Activated naive CD8-positive, alpha-beta T cell treated with anti-CD3 and anti-CD28 coated beads, Interleukin-2, amount 50 U/mL, for 16 hours (primary cell): Measurements from ENCODE around the gene PRKCZ.

Source experiments
- DNase-seq: peaks from one replicate; pipeline ENCODE4 v3.0.0-alpha.2; 2020; ENCODE audit warnings: low read depth, low spot score

Gene PRKCZ

GRCh38 chr1:2061065-2061778, 11.0 kb downstream of the PRKCZ start:
- DNase-seq = no peak

- no peak for DNase-seq
Observed at GRCh38 chr1:2065699-2066098, 15.5 kb downstream of the PRKCZ start.

GRCh38 chr1:2067393-2067792, 17.2 kb downstream of the PRKCZ start:
- DNase-seq = no peak

- no peak for DNase-seq
Observed at GRCh38 chr1:2067981-2068380, 17.8 kb downstream of the PRKCZ start.

GRCh38 chr1:2068951-2069350, 18.7 kb downstream of the PRKCZ start:
- no peak for DNase-seq

GRCh38 chr1:2070016-2070415, 19.8 kb downstream of the PRKCZ start:
- DNase-seq = no peak

- DNase-seq = no peak
Observed at GRCh38 chr1:2070800-2071530, 20.8 kb downstream of the PRKCZ start.

- no peak for DNase-seq
Observed at GRCh38 chr1:2072109-2072806, 22.0 kb downstream of the PRKCZ start.

- no peak for DNase-seq
Observed at GRCh38 chr1:2072891-2073290, 22.7 kb downstream of the PRKCZ start.

GRCh38 chr1:2073382-2074230, 23.4 kb downstream of the PRKCZ start:
- no peak for DNase-seq

GRCh38 chr1:2074396-2074795, 24.2 kb downstream of the PRKCZ start:
- DNase-seq = no peak

GRCh38 chr1:2074944-2075740, 24.9 kb downstream of the PRKCZ start:
- no peak for DNase-seq

GRCh38 chr1:2076826-2077225, 26.6 kb downstream of the PRKCZ start:
- DNase-seq = no peak

- DNase-seq = no peak
Observed at GRCh38 chr1:2078170-2078569, 28.0 kb downstream of the PRKCZ start.

GRCh38 chr1:2079396-2080085, 29.3 kb downstream of the PRKCZ start:
- no peak for DNase-seq

- DNase-seq = no peak
Observed at GRCh38 chr1:2080140-2080539, 29.9 kb downstream of the PRKCZ start.

GRCh38 chr1:2080884-2081283, 30.7 kb downstream of the PRKCZ start:
- no peak for DNase-seq

GRCh38 chr1:2081326-2081885, 31.2 kb downstream of the PRKCZ start:
- no peak for DNase-seq

GRCh38 chr1:2082064-2082463, 31.9 kb downstream of the PRKCZ start:
- DNase-seq = no peak

GRCh38 chr1:2083666-2084065, 33.5 kb downstream of the PRKCZ start:
- DNase-seq = no peak
